IPS-NIHi11 (cell line): ENCODE measurements around the gene LMAN2L.
A peak's percentile ranks its signal among the peaks of the same experiment; 100 is the strongest.

Experiments
- DNase-seq: peaks from one replicate; pipeline ENCODE4 v3.0.0; 2012; ENCODE audit warnings: mixed read lengths, low spot score

Gene LMAN2L

GRCh38 chr2:96760036-96760985 lies 20.4 kb upstream of the LMAN2L start, which contains the start of gene CNNM4:
TSS of gene CNNM4 (plus strand) at chr2:96760902. CDS start at chr2:96761000, 98 bp downstream.
- peak; percentile 97 for DNase-seq

- DNase-seq = no peak
Measured at GRCh38 chr2:96759548-96759947, 19.7 kb upstream of the LMAN2L start.

- no peak for DNase-seq
Measured at GRCh38 chr2:96758987-96759386, 19.1 kb upstream of the LMAN2L start.

GRCh38 chr2:96757477-96757860 lies 17.6 kb upstream of the LMAN2L start:
- no peak for DNase-seq

- DNase-seq = no peak
Measured at GRCh38 chr2:96756788-96757476, 17.1 kb upstream of the LMAN2L start.

GRCh38 chr2:96754317-96754716 lies 14.5 kb upstream of the LMAN2L start:
- no peak for DNase-seq

- DNase-seq = no peak
Measured at GRCh38 chr2:96753661-96754282, 13.9 kb upstream of the LMAN2L start.

GRCh38 chr2:96751800-96752199 lies 11.9 kb upstream of the LMAN2L start:
- no peak for DNase-seq

- no peak for DNase-seq
Measured at GRCh38 chr2:96747061-96747617, 7.3 kb upstream of the LMAN2L start.

GRCh38 chr2:96739076-96739632 lies 710 bp downstream of the LMAN2L start:
- no peak for DNase-seq

GRCh38 chr2:96737831-96738230 lies 2.0 kb downstream of the LMAN2L start:
- DNase-seq = no peak

GRCh38 chr2:96737251-96737650 lies 2.6 kb downstream of the LMAN2L start:
- DNase-seq = no peak

- no peak for DNase-seq
Measured at GRCh38 chr2:96734880-96735583, 4.8 kb downstream of the LMAN2L start.

GRCh38 chr2:96733931-96734330 lies 5.9 kb downstream of the LMAN2L start:
- no peak for DNase-seq

- no peak for DNase-seq
Measured at GRCh38 chr2:96730212-96730611, 9.7 kb downstream of the LMAN2L start.

GRCh38 chr2:96729748-96730147 lies 10.1 kb downstream of the LMAN2L start:
- no peak for DNase-seq

GRCh38 chr2:96727431-96727830 lies 12.4 kb downstream of the LMAN2L start:
- DNase-seq = no peak

- no peak for DNase-seq
Measured at GRCh38 chr2:96726131-96726530, 13.7 kb downstream of the LMAN2L start.

- no peak for DNase-seq
Measured at GRCh38 chr2:96716388-96716787, 23.5 kb downstream of the LMAN2L start.

- DNase-seq = peak; percentile 4
Measured at GRCh38 chr2:96715658-96716057, 24.2 kb downstream of the LMAN2L start.

GRCh38 chr2:96710985-96711384 lies 28.9 kb downstream of the LMAN2L start:
- DNase-seq = peak; percentile 1
